Neural cell (in vitro differentiated cells): ENCODE data around the gene MXI1. TPM values are rescaled to one million over a fixed set of nuclear protein-coding genes. Genes with fewer than 3 reads are reported as not detected.
"Not testable (repeated sequence)": the region's sequence is repeated elsewhere in the genome, so short reads cannot be mapped to it uniquely, and the experiment has no call there.

Source experiments
- H2AFZ ChIP-seq: fragments of 200-600, 300-800 bp; sonication (generic), shearing (Covaris generic); 2 replicates; pipeline ENCODE4 v1.6.0; 2014; ENCODE audit warnings: low read depth, mild to moderate bottlenecking, antibody characterized with exemption, low read length, moderate library complexity
- H3F3A ChIP-seq: fragments of 200-600 bp; shearing (Covaris generic); 2 replicates; pipeline ENCODE4 v1.6.1; 2016; ENCODE audit warnings: mild to moderate bottlenecking, moderate library complexity, mixed read lengths, antibody characterized with exemption, low read length; ENCODE audit not compliant: insufficient read depth, poor library complexity, severe bottlenecking
- H3K27ac ChIP-seq: fragments of 200-600, 300-800 bp; sonication (generic), shearing (Covaris generic); 2 replicates; pipeline ENCODE4 v1.5.1; 2014; ENCODE audit warnings: mild to moderate bottlenecking, low read length, moderate library complexity
- H3K27me3 ChIP-seq: fragments of 300-800, 200-600 bp; sonication (generic), shearing (Covaris generic); 2 replicates; pipeline ENCODE4 v1.6.0; 2014; ENCODE audit warnings: mild to moderate bottlenecking, low read depth, low read length, moderate library complexity; ENCODE audit not compliant: insufficient read depth
- H3K36me3 ChIP-seq: fragments of 300-800, 200-600 bp; sonication (generic), shearing (Covaris generic); 2 replicates; pipeline ENCODE4 v1.5.1; 2014; ENCODE audit warnings: mild to moderate bottlenecking, antibody characterized with exemption, low read length, moderate library complexity; ENCODE audit not compliant: insufficient read depth
- H3K4me2 ChIP-seq: fragments of 300-800, 200-600 bp; sonication (generic), shearing (Covaris generic); 2 replicates; pipeline ENCODE4 v1.6.0; 2014; ENCODE audit warnings: mild to moderate bottlenecking, low read length
- H3K4me3 ChIP-seq: fragments of 300-800, 200-600 bp; sonication (generic), shearing (Covaris generic); 2 replicates; pipeline ENCODE4 v1.5.1; 2014; ENCODE audit warnings: mild to moderate bottlenecking, low read length, moderate library complexity
- H3K79me2 ChIP-seq: fragments of 200-600 bp; shearing (Covaris generic); replicated peaks from 2 replicates; pipeline ENCODE4 v1.6.0; 2014; ENCODE audit warnings: mild to moderate bottlenecking, low read length, moderate library complexity; ENCODE audit not compliant: insufficient read depth
- H3K9ac ChIP-seq: fragments of 300-800, 200-600 bp; sonication (generic), shearing (Covaris generic); 2 replicates; pipeline ENCODE4 v1.6.1; 2016; ENCODE audit warnings: mild to moderate bottlenecking, low read length, mixed read lengths
- H3K9me2 ChIP-seq: fragments of 200-600 bp; shearing (Covaris generic); 2 replicates; pipeline ENCODE4 v1.6.1; 2016; ENCODE audit warnings: mild to moderate bottlenecking, low read length, mixed read lengths; ENCODE audit not compliant: insufficient read depth
- H3K9me3 ChIP-seq: fragments of 200-600, 300-800 bp; sonication (generic), shearing (Covaris generic); 2 replicates; pipeline ENCODE4 v1.6.1; 2016; ENCODE audit warnings: mild to moderate bottlenecking, mixed run types, low read length, moderate library complexity, mixed read lengths
- H4K20me1 ChIP-seq: fragments of 200-600 bp; shearing (Covaris generic); 2 replicates; pipeline ENCODE4 v1.6.1; 2016; ENCODE audit warnings: mild to moderate bottlenecking, mixed run types; ENCODE audit not compliant: insufficient read depth
- CTCF ChIP-seq: fragments of 450-650 bp; IDR thresholded peaks from 2 replicates; pipeline ENCODE4 v1.5.1; 2014; ENCODE audit warnings: antibody characterized with exemption, mild to moderate bottlenecking, moderate library complexity; ENCODE audit not compliant: poor library complexity, severe bottlenecking
- EP300 ChIP-seq: fragments of 450-650 bp; conservative IDR thresholded peaks from 2 replicates; pipeline ENCODE4 v1.6.1; 2014; ENCODE audit warnings: antibody characterized with exemption, mild to moderate bottlenecking, moderate library complexity; ENCODE audit not compliant: poor library complexity, severe bottlenecking
- EZH2 ChIP-seq: fragments of 200-600, 300-800 bp; shearing (Covaris generic), sonication (generic); IDR thresholded peaks from 2 replicates; pipeline ENCODE4 v1.6.1; 2014; ENCODE audit warnings: antibody characterized with exemption, low read length, borderline replicate concordance, mild to moderate bottlenecking; ENCODE audit not compliant: insufficient read depth, poor library complexity, severe bottlenecking
- MXI1 ChIP-seq: fragments of 450-650 bp; conservative IDR thresholded peaks from 2 replicates; pipeline ENCODE4 v1.6.1; 2014; ENCODE audit warnings: antibody characterized with exemption, mild to moderate bottlenecking; ENCODE audit not compliant: poor library complexity, severe bottlenecking
- POLR2AphosphoS5 ChIP-seq: IDR thresholded peaks from 2 replicates; pipeline ENCODE4 v1.6.1; 2012
- RAD21 ChIP-seq: fragments of 450-650 bp; conservative IDR thresholded peaks from 2 replicates; pipeline ENCODE4 v1.6.1; 2014; ENCODE audit warnings: antibody characterized with exemption, mild to moderate bottlenecking, moderate library complexity
- REST ChIP-seq: IDR thresholded peaks from 2 replicates; pipeline ENCODE4 v1.6.1; 2012; ENCODE audit warnings: borderline replicate concordance
- SMC3 ChIP-seq: fragments of 450-650 bp; conservative IDR thresholded peaks from 2 replicates; pipeline ENCODE4 v1.6.1; 2014; ENCODE audit warnings: antibody characterized with exemption, mild to moderate bottlenecking, moderate library complexity; ENCODE audit not compliant: poor library complexity
- TAF1 ChIP-seq: IDR thresholded peaks from 2 replicates; pipeline ENCODE4 v1.6.1; 2012; ENCODE audit warnings: low read depth
- polyA plus RNA-seq: library from polyadenylated mRNA; depleted of rRNA; stranded (reverse); fragments of >200 nt; gene quantifications from 2 replicates; pipeline ENCODE4 v1.2.3, GENCODE V29; 2014

The MXI1 gene
- polyA plus RNA-seq, 1 donor from 2014 or later, result 69.5 TPM

GRCh38 chr10:110190170-110190569 is 17.2 kb upstream of the MXI1 start (continued):
- no peak for TF ChIP-seq EP300

GRCh38 chr10:110192552-110192951 is 14.9 kb upstream of the MXI1 start:
- Histone ChIP-seq H3F3A (no peaks in the 10 kb centered on the region), H3K9me3 (no peaks in the 10 kb centered on the region), H4K20me1 (no peaks in the 10 kb centered on the region), H3K9me2 (no peaks in the 10 kb centered on the region), H3K9ac (no peak overlapping the region), H3K79me2 (no peaks in the 10 kb centered on the region), H3K27me3 (no peaks in the 10 kb centered on the region), H3K4me3 (no peak overlapping the region), H3K4me2 (no peak overlapping the region), H3K36me3 (no peaks in the 10 kb centered on the region), H2AFZ (no peak overlapping the region), H3K27ac (no peak overlapping the region)
- TF ChIP-seq TAF1 (no peak), SMC3 (no peak), REST (no peak), EZH2 (no peak), RAD21 (no peak), MXI1 (no peak), CTCF (no peak), POLR2AphosphoS5 (no peak), EP300 (no peak)

GRCh38 chr10:110200503-110200902 is 6.9 kb upstream of the MXI1 start:
- H3K4me2 ChIP-seq, result no peak overlapping the region
- no peaks in the 10 kb centered on the region for H3K9me3 ChIP-seq
- TF ChIP-seq SMC3 (no peak), TAF1 (no peak), REST (no peak), CTCF (no peak), RAD21 (no peak), EZH2 (no peak), POLR2AphosphoS5 (no peak), EP300 (no peak), MXI1 (no peak)
- no peaks in the 10 kb centered on the region for H3K27me3 ChIP-seq
- H3K79me2 ChIP-seq, result no peaks in the 10 kb centered on the region
- no peaks in the 10 kb centered on the region for H3K9me2 ChIP-seq
- no peak overlapping the region for H2AFZ ChIP-seq
- H3K4me3 ChIP-seq, result no peak overlapping the region
- no peaks in the 10 kb centered on the region for H3F3A ChIP-seq
- no peaks in the 10 kb centered on the region for H3K36me3 ChIP-seq
- no peak overlapping the region for H3K9ac ChIP-seq
- H4K20me1 ChIP-seq, result no peaks in the 10 kb centered on the region
- no peak overlapping the region for H3K27ac ChIP-seq

- not testable (repeated sequence) for H3F3A ChIP-seq, H3K4me2 ChIP-seq, H3K9me2 ChIP-seq, H3K27me3 ChIP-seq, H3K9me3 ChIP-seq, H3K36me3 ChIP-seq, H3K4me3 ChIP-seq, H3K27ac ChIP-seq, H3K79me2 ChIP-seq, H4K20me1 ChIP-seq, H2AFZ ChIP-seq, H3K9ac ChIP-seq
Observed at GRCh38 chr10:110201046-110201445, 6.4 kb upstream of the MXI1 start.
